HG03565 (cell line): ENCODE measurements around the gene MLX.
A peak's percentile ranks its signal among the peaks of the same experiment; 100 is the strongest.
"Not testable (repeated sequence)": the region's sequence is repeated elsewhere in the genome, so short reads cannot be mapped to it uniquely, and the experiment has no call there.

Experiments
- ATAC-seq: cut with Tn5 transposase; IDR thresholded peaks from one replicate; pipeline ENCODE4 v1.9.1; 2021; ENCODE audit warnings: mild to moderate bottlenecking, moderate library complexity; ENCODE audit not compliant: unreplicated experiment

MLX gene

GRCh38 chr17:42554250-42555121, 12.4 kb upstream of the MLX start:
- no peak for ATAC-seq

GRCh38 chr17:42555122-42555622, 11.7 kb upstream of the MLX start:
- ATAC-seq = no peak

- ATAC-seq = not testable (repeated sequence)
Observed at GRCh38 chr17:42555961-42556617, 10.8 kb upstream of the MLX start.

- ATAC-seq = no peak
Observed at GRCh38 chr17:42559075-42559474, 7.8 kb upstream of the MLX start.

- no peak for ATAC-seq
Observed at GRCh38 chr17:42560246-42560645, 6.7 kb upstream of the MLX start.

- ATAC-seq = peak; percentile 63
Observed at GRCh38 chr17:42561897-42562387, 5.0 kb upstream of the MLX start, which contains the start of gene COASY. Gene COASY (plus strand): TSS chr17:42562148. CDS start chr17:42562623, 475 bp downstream.

GRCh38 chr17:42562388-42563142, 4.3 kb upstream of the MLX start:
- ATAC-seq = no peak

GRCh38 chr17:42563143-42563509, 3.8 kb upstream of the MLX start:
- no peak for ATAC-seq

GRCh38 chr17:42563543-42563942, 3.4 kb upstream of the MLX start:
- no peak for ATAC-seq

GRCh38 chr17:42563950-42564349, 3.0 kb upstream of the MLX start:
- no peak for ATAC-seq

- ATAC-seq = no peak
Observed at GRCh38 chr17:42564815-42565522, 1.9 kb upstream of the MLX start.

GRCh38 chr17:42565523-42566214, 1.2 kb upstream of the MLX start:
- ATAC-seq = no peak

GRCh38 chr17:42566215-42566882, 551 bp upstream of the MLX start:
- ATAC-seq = no peak

GRCh38 chr17:42568341-42569111, 1.6 kb downstream of the MLX start:
- no peak for ATAC-seq

- no peak for ATAC-seq
Observed at GRCh38 chr17:42571435-42572225, 4.7 kb downstream of the MLX start.

- no peak for ATAC-seq
Observed at GRCh38 chr17:42573095-42573494, 6.2 kb downstream of the MLX start.

- no peak for ATAC-seq
Observed at GRCh38 chr17:42574463-42574862, 7.6 kb downstream of the MLX start.

GRCh38 chr17:42577140-42577531, 10.2 kb downstream of the MLX start:
- ATAC-seq = no peak
